GM23338 (cell line): ENCODE measurements around the gene ZNF761. TPM values are rescaled to one million over a fixed set of nuclear protein-coding genes. Genes with fewer than 3 reads are reported as not detected.
"Not testable (repeated sequence)": the region's sequence is repeated elsewhere in the genome, so short reads cannot be mapped to it uniquely, and the experiment has no call there.

Source experiments
- ATAC-seq: fragments of 200-7000 bp; cut with Tn5 transposase; 3 replicates; pipeline ENCODE4 v1.9.1; 2020
- DNase-seq: peaks from one replicate; pipeline ENCODE4 v3.0.0-alpha.2; 2015; ENCODE audit warnings: low spot score
- H2AFZ ChIP-seq: fragments of 200-600 bp; sonication (generic); 2 replicates; pipeline ENCODE4 v1.8.0; 2016; ENCODE audit warnings: antibody characterized with exemption, mild to moderate bottlenecking, moderate library complexity
- H3F3A ChIP-seq: fragments of 200-600 bp; sonication (generic); replicated peaks from 2 replicates; pipeline ENCODE4 v1.8.0; 2017; ENCODE audit warnings: antibody characterized with exemption, mixed run types, low read depth
- H3K27ac ChIP-seq: fragments of 200-600 bp; sonication (generic); 2 replicates; pipeline ENCODE4 v1.6.1; 2016; ENCODE audit warnings: low read depth
- H3K27me3 ChIP-seq: fragments of 200-600 bp; sonication (generic); 2 replicates; pipeline ENCODE4 v1.8.0; 2016; ENCODE audit warnings: mild to moderate bottlenecking, mixed run types, moderate library complexity; ENCODE audit not compliant: insufficient read depth
- H3K36me3 ChIP-seq: fragments of 200-600 bp; sonication (generic); 2 replicates; pipeline ENCODE4 v1.8.0; 2016; ENCODE audit warnings: mild to moderate bottlenecking; ENCODE audit not compliant: insufficient read depth
- H3K4me1 ChIP-seq: fragments of 200-600 bp; sonication (generic); 2 replicates; pipeline ENCODE4 v1.8.0; 2016; ENCODE audit warnings: mild to moderate bottlenecking, moderate library complexity; ENCODE audit not compliant: insufficient read depth
- H3K4me2 ChIP-seq: fragments of 200-600 bp; sonication (generic); 2 replicates; pipeline ENCODE4 v1.7.1; 2017; ENCODE audit warnings: mixed run types
- H3K4me3 ChIP-seq: fragments of 200-600 bp; sonication (generic); 2 replicates; pipeline ENCODE4 v1.6.1; 2016; ENCODE audit warnings: mixed run types
- H3K79me2 ChIP-seq: fragments of 200-600 bp; sonication (generic); replicated peaks from 2 replicates; pipeline ENCODE4 v1.8.0; 2017; ENCODE audit warnings: mild to moderate bottlenecking; ENCODE audit not compliant: insufficient read depth
- H3K9me2 ChIP-seq: fragments of 200-600 bp; sonication (generic); 2 replicates; pipeline ENCODE4 v1.8.0; 2017; ENCODE audit not compliant: insufficient read depth
- H4K20me1 ChIP-seq: fragments of 200-600 bp; sonication (generic); replicated peaks from 2 replicates; pipeline ENCODE4 v1.8.0; 2017; ENCODE audit warnings: mild to moderate bottlenecking; ENCODE audit not compliant: insufficient read depth
- H3K27ac Mint-ChIP-seq: 2 replicates; pipeline ENCODE4 v1.8.0; 2020; ENCODE audit warnings: inconsistent platforms, mild to moderate bottlenecking, moderate library complexity, mixed read lengths
- H3K27me3 Mint-ChIP-seq: 3 replicates; pipeline ENCODE4 v1.8.0; 2022; ENCODE audit warnings: low read depth, mild to moderate bottlenecking, moderate library complexity, mixed read lengths, inconsistent platforms; ENCODE audit not compliant: insufficient read depth, poor library complexity
- H3K36me3 Mint-ChIP-seq: 3 replicates; pipeline ENCODE4 v1.8.0; 2021; ENCODE audit warnings: low read depth, mild to moderate bottlenecking, inconsistent platforms, moderate library complexity, mixed read lengths
- H3K4me1 Mint-ChIP-seq: 3 replicates; pipeline ENCODE4 v1.8.0; 2020; ENCODE audit warnings: mild to moderate bottlenecking, inconsistent platforms, mixed read lengths
- H3K4me3 Mint-ChIP-seq: 3 replicates; pipeline ENCODE4 v1.8.0; 2021; ENCODE audit warnings: moderate library complexity, mild to moderate bottlenecking, inconsistent platforms, mixed read lengths
- H3K9me3 Mint-ChIP-seq: 3 replicates; pipeline ENCODE4 v1.8.0; 2020; ENCODE audit warnings: moderate library complexity, mild to moderate bottlenecking, inconsistent platforms, mixed read lengths
- EZH2 ChIP-seq: fragments of 200-600 bp; sonication (generic); IDR thresholded peaks from one replicate; pipeline ENCODE4 v1.8.0; 2017; ENCODE audit warnings: antibody characterized with exemption, mild to moderate bottlenecking, low read depth; ENCODE audit not compliant: unreplicated experiment
- EZH2phosphoT487 ChIP-seq: fragments of 200-600 bp; sonication (generic); IDR thresholded peaks from one replicate; pipeline ENCODE4 v1.8.1; 2018; ENCODE audit warnings: antibody characterized with exemption; ENCODE audit not compliant: unreplicated experiment
- JUNB ChIP-seq: IDR thresholded peaks from one replicate; pipeline ENCODE4 v1.6.1; 2016; ENCODE audit warnings: antibody characterized with exemption; ENCODE audit not compliant: unreplicated experiment
- POLR2AphosphoS5 ChIP-seq: IDR thresholded peaks from 2 replicates; pipeline ENCODE4 v1.6.1; 2016; ENCODE audit warnings: antibody characterized with exemption, low read depth
- ZNF114 ChIP-seq: fragments of 250-450 bp; sonication (Bioruptor Pico); IDR thresholded peaks from 2 replicates; pipeline ENCODE4 v1.5.0; 2020; ENCODE audit warnings: mild to moderate bottlenecking, moderate library complexity
- ZNF331 ChIP-seq: fragments of 250-450 bp; sonication (Bioruptor Pico); IDR thresholded peaks from 2 replicates; pipeline ENCODE4 v1.5.0; 2020; ENCODE audit warnings: low read depth, mild to moderate bottlenecking, moderate library complexity
- polyA plus RNA-seq: library from polyadenylated mRNA; unstranded; fragments of >200 nt; fragmentation: Nextera tagmentation; extraction: Ambion mirVana; gene quantifications from 2 replicates; pipeline ENCODE4 v1.2.1, GENCODE V29; 2016
- total RNA-seq: library from RNA; depleted of rRNA; stranded (reverse); fragments of >200 nt; shearing (Covaris generic); gene quantifications from 2 replicates; pipeline ENCODE4 v1.2.3, GENCODE V29; 2014
- TF ChIP-seq, protein P1 (sequence below), 2 experiments: fragments of 200-600 bp in 1 of 2; sonication (generic) in 1 of 2; conservative IDR thresholded peaks; 2 replicates each; pipeline versions ENCODE4 v1.5.1 to v1.6.1; 2016 to 2017; ENCODE audit warnings: antibody characterized with exemption in 2 of 2, low read depth in 2 of 2, mild to moderate bottlenecking in 2 of 2, moderate library complexity in 1 of 2

ZNF761 gene
- total and polyA plus RNA-seq, 2 experiments from 2014 or later = 17.1 to 40.1 TPM

DNA sequence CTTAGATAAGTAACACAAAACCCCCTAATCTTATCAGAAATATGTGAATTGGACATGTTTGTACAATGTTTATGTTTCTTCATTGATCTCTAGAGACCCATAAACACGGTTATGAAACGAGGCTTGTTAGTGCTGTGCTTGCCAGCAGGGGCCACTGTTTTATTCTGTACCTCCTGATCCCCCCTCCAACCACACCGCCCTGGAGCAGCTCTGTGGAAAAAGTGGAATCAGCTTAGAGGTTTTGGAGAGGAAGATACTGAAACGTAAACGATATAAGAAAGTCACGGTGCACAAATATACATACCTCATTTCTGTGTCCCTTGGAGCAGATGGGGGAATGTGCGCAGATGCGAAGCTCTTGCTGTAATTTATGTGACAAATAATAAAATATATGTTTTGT is 8.1 kb upstream of the ZNF761 start:
- not testable (repeated sequence) for H3K27ac Mint-ChIP-seq, H3K9me3 Mint-ChIP-seq, H3K27me3 Mint-ChIP-seq, H3K9me2 ChIP-seq, H3K36me3 Mint-ChIP-seq, H3K79me2 ChIP-seq, H3F3A ChIP-seq, H4K20me1 ChIP-seq, H3K36me3 ChIP-seq, H2AFZ ChIP-seq, H3K27me3 ChIP-seq
- Histone ChIP-seq H3K4me2 (peak overlapping the region; percentile 60), H3K4me3 (peak overlapping the region; percentile 33), H3K27ac (0 out of 2 replicates have a peak overlapping the region, but pooled peaks have one; percentile 52), H3K4me1 (peaks cover 10% of the 10 kb centered on the region; the same call in 1 of the 2 replicates)
- TF ChIP-seq, protein P1, sequence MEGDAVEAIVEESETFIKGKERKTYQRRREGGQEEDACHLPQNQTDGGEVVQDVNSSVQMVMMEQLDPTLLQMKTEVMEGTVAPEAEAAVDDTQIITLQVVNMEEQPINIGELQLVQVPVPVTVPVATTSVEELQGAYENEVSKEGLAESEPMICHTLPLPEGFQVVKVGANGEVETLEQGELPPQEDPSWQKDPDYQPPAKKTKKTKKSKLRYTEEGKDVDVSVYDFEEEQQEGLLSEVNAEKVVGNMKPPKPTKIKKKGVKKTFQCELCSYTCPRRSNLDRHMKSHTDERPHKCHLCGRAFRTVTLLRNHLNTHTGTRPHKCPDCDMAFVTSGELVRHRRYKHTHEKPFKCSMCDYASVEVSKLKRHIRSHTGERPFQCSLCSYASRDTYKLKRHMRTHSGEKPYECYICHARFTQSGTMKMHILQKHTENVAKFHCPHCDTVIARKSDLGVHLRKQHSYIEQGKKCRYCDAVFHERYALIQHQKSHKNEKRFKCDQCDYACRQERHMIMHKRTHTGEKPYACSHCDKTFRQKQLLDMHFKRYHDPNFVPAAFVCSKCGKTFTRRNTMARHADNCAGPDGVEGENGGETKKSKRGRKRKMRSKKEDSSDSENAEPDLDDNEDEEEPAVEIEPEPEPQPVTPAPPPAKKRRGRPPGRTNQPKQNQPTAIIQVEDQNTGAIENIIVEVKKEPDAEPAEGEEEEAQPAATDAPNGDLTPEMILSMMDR (conservative IDR thresholded peaks at IDR 0.05; ENCODE audit: low read depth in 2 of 2) = peak; percentile 29 to 36
- ATAC-seq (peak; percentile 67), DNase-seq (peak; percentile 27)
- peak overlapping the region; percentile 57 for H3K4me3 Mint-ChIP-seq
- peaks cover 15% of the 10 kb centered on the region for H3K4me1 Mint-ChIP-seq

DNA sequence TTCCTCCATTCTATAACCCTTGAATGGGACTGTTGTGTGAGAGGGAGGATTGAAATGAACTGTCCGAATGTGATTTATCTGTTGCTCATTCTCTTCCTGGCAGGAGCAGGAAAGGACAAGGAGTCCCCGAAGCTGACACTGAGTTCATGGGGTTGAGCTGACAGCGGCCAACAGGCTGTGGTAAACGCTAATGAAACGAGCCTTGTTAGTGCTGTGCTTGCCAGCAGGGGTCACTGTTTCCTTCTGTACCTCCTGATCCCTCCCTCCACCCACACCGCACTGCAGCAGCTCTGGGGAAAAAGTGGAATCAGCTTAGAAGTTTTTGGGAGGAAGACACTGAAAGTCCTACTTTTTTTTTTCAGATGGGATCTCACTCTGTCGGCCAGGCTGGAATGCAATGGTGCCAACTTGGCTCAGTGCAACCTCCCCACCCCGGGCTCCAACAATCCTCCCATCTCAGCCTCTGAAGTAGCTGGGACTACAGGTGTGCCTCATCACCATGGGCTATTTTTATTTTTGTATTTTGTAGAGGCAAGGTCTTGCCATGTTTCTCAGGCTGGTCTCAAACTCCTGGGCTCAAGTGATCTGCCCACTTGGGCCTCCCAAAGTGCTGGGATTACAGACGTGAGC is 6.7 kb upstream of the ZNF761 start:
- H3K4me1 Mint-ChIP-seq = peaks cover 15% of the 10 kb centered on the region
- H3K4me3 Mint-ChIP-seq = peak overlapping the region; percentile 34; the same call in 1 of the 3 replicates
- Histone ChIP-seq H3K9me2 (no peaks in the 10 kb centered on the region), H3K36me3 (peaks cover 9% of the 10 kb centered on the region; the same call in 1 of the 2 replicates), H3K27ac (no peak overlapping the region), H3F3A (no peaks in the 10 kb centered on the region), H3K4me3 (no peak overlapping the region), H3K79me2 (no peaks in the 10 kb centered on the region), H2AFZ (no peak overlapping the region), H3K4me1 (peaks cover 10% of the 10 kb centered on the region; the same call in 1 of the 2 replicates), H3K27me3 (no peaks in the 10 kb centered on the region), H3K4me2 (0 out of 2 replicates have a peak overlapping the region, but pooled peaks have one; percentile 46), H4K20me1 (no peaks in the 10 kb centered on the region)
- H3K36me3 Mint-ChIP-seq = no peaks in the 10 kb centered on the region
- H3K9me3 Mint-ChIP-seq = no peaks in the 10 kb centered on the region
- H3K27ac Mint-ChIP-seq = no peak overlapping the region
- ATAC-seq (peak; percentile 87), DNase-seq (peak; percentile 94)
- TF ChIP-seq, protein P1 (conservative IDR thresholded peaks at IDR 0.05; ENCODE audit: low read depth in 2 of 2) = peak; percentile 82 to 95
- TF ChIP-seq EZH2phosphoT487 = no peak
- TF ChIP-seq JUNB = no peak
- TF ChIP-seq ZNF114 = no peak
- TF ChIP-seq EZH2 = no peak
- TF ChIP-seq ZNF331 (CRISPR knock-in tag) = no peak
- TF ChIP-seq POLR2AphosphoS5 = no peak
- peaks cover 3% of the 10 kb centered on the region for H3K27me3 Mint-ChIP-seq
